CD4-positive, alpha-beta T cell treated with Interleukin-1 beta for 1 hour (primary cell): Measurements from ENCODE around the gene ITIH5.
"Not testable (repeated sequence)": the region's sequence is repeated elsewhere in the genome, so short reads cannot be mapped to it uniquely, and the experiment has no call there.

ENCODE experiments used
- DNase-seq, 2 donors: peaks; one replicate each; pipeline ENCODE4 v3.0.0-alpha.2; 2020 to 2022

The ITIH5 gene

DNA sequence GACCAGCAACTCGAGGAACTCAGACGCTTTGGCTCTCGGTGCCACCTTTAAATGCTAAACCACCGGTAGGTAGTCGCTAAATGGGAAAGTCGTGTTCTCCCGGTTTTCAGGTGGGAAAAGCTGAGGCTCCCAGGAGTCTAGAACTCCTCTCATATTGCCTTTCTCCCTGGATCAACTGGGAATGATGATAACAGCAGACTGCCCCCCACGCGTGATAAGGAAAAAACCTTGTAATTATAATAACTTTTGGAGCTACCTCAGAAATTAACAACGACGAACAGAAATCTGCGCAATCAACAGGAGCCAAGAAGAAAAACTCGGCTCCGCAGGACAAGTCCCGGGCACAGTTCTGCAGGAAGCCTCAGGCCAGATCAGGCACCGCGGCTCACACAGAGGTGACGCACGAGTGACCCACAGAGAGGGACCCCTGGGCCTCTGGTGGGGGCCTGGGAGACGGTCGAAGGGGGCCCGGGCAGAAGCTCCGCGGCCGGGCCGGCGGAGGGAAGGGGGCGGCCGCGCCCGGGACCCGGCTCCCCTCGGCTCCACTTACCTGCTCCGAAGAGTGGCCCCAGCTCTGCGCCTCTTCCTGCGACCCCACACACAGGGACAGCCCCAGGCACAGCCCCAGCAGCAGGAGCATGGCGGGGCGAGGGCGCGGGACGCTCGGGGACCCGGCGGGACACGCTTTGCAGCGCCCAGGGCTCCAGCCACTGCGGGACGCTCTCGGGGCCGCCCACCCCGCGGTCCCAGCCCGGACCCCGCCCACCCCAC lies at the start of gene ITIH5:
TSS of gene ITIH5 (minus strand) at position 714 of the 771 bp plus-strand sequence. CDS start at position 640, 74 bp downstream.
- no peak for DNase-seq

DNA sequence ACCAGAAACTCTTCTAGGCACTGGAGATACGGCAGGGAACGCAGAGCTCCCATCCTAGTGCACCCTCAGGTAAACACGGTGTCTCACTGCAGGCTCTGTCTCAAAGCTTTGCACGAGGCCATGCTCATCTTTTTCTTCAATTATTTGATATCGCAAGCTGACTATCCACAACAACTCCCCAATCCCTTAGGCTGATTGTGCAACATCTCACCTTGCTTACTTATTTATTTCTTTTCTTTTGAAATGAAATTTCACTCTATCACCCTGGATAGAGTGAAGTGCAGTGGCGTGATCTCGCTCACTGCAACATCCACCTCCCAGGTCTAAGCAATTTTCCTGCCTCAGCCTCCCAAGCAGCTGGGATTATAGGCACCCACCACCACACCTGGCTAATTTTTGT lies 48.7 kb upstream of the ITIH5 start:
- no peak for DNase-seq

DNA sequence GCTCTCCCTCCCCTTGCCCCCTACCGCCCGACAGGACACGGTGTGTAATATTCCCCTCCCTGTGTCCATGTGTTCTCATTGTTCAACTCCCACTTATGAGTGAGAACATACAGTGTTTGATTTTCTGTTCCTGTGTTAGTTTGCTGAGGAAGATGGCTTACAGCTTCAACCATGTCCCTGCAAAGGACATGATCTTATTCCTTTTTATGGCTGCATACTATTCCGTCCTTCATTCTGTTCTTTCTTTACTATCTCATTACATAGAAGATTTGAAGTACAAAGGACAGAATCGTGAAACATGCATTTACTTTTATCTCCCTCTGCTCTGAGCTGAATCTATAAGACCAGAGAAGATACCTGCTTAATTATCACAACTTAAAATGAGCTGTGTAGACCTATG lies 44.3 kb upstream of the ITIH5 start:
- DNase-seq = not testable (repeated sequence)

DNA sequence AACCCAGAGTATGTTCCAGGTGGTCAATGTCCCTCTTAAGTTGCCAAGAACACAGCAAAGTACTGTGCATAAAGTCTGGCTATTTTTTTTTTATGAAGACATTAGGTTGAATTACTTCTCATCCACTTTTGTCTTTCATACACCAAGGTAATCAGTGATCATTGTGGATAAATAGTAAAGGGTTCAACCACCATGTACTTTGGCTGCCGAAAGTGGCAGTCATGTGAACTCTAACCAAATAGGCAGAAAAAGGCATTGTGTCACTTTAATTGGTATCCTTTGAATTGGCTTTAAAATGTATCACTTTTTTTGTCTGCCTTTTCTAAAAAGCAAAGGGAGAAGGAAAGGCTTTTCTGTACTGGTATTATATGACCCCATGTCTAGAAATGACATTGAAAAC lies 43.7 kb upstream of the ITIH5 start:
- DNase-seq = no peak

DNA sequence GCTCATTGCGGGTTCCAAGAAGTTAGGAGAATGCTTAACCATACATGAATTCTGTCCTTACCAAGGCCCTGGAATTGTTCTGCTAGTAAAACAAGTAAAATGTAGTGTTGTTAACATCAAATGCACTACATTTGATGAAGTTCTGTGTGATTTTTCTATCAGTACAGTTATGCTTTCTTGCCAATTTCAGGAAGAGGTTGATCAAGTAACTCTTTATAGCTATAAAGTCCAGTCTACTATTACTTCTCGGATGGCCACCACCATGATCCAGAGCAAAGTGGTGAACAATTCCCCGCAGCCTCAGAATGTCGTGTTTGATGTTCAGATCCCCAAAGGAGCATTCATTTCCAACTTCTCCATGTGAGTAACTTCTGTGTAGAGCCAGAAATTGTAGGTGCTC lies 42.1 kb upstream of the ITIH5 start:
- no peak for DNase-seq

DNA sequence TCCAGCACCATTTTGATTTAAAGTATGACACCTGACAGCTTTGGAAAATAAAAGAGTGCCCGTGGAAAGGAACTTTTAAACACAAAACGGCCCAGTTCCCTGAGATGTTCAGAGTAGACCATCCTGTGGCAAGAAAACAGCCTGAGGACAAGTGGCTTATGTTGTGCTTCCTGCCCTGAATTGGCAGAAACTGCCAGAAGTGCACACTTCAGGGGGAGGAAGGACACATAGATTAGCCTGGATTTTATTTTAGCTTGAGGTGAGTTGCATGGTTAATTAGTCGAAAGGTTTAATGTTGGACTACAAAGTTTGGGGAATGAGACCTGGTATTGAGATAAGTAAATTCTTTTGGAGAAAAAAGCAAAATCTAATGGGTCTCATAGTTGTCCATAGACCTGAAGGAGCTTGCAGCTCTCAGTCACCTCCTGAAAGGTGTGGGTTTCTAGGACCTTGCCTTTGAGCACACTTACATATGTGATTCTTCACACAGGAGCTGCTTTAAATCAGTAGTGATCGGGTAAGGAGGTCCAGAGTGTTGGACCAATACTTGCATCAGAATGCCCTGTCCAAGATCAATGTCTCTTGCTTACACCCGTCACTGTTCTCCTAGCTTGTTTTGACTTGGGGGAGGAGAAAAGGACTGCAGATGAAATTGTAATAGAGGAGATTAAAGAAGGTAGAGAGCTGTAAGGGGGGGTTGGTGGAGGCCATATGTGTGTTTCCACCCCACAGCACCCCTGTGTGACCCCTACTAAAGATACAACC lies 41.3 kb upstream of the ITIH5 start:
- DNase-seq = no peak

DNA sequence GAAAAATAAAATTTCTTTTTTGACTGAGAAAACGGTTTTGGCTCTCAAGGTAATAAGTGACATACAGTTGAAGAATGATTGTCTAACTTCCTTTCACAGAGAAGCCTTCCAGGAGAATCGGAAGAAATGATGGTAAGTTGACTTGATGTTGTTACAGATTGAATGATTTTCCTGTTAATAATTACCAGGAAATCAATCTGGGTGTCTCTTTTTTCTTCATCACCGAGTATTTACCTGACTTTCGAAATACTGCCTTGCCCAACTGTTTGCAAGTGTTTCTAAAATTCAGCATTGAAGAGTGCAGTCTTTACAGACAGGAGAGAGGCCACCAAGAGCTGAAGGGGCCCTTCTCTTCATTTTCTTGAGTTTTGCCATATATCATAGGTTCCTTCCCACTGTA lies 40.3 kb upstream of the ITIH5 start:
- no peak for DNase-seq

DNA sequence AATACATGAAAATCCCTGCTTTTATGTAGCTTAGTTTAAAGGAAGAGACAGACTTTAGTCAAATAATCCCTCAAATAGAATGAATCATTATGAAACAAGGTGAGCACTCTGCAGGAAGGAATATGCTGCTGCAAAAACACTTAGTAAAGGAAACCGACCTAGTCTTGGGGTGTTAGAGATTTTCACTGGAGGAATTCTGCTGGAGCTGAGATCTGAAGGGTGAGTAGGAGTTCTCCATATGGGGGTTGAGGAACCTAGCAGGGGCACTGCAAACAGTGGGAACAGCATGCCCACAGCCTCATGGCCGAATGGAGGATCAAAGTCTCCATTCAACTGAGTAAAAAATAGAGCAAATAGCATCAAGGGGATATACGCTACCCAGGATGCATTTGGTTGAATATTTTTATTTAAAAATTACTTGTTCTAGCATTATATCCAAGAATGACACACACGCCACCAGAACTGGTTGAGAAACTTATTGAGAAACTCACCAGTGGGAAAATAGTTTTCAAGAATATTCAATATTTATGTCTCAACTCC lies 39.8 kb upstream of the ITIH5 start:
- DNase-seq = no peak

DNA sequence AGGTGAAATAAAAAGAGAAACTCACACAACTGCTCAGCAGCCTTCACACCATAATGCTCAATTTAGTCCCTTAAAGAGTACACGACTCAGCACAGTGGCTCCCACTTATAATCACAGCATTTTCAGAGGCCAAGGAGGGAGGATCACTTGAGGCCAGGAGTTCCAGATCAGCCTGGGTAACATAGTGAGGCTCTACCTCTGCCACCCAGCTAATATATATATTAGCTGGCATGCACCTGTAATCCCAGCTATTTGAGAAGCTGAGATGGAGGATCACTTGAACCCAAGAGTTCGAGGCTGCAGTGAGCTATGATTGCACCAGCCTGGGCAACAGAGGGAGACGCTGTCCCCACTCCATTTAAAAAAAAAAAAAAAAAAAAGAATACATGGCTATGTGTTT lies 38.6 kb upstream of the ITIH5 start:
- no peak for DNase-seq

DNA sequence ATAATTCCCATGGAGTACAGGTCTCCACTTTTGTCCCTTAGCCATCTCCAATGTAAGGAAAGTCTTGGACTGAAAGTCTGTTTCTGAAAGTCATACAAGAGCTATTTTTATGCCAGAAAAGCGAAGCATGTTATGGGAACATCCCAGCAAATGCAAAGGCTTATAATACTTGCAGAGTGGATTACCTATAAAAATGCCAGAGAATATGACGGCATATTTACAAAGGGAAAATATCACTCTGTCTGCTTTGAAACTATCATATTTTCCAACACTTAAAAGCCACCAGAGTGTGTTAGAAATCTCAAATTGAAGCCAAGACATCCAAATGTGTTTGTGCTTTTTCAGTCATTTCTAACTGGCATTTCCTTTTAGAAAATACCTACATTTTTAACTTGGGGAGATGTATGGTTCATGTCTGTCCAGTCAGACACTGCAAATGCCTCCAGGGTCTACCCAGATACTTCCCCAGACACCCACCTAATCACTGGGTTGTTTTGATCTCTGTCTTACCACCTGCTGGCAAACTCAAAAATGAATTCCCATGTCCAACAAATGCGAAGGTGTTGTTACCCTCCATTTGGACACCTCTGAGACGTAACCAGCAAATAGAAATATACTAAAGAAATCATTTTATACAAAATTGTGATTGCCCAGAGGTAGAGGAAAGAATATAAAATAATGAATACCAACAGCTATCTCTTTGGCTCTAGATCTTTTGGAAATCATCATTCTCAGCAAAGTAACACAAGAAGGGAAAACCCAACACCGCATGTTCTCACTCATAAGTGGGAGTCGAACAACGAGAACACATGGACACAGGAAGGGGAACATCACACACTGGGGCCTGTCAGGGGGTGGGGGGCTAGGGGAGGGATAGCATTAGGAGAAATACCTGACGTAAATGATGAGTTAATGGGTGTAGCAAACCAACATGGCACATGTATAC lies 37.6 kb upstream of the ITIH5 start:
- DNase-seq = no peak

DNA sequence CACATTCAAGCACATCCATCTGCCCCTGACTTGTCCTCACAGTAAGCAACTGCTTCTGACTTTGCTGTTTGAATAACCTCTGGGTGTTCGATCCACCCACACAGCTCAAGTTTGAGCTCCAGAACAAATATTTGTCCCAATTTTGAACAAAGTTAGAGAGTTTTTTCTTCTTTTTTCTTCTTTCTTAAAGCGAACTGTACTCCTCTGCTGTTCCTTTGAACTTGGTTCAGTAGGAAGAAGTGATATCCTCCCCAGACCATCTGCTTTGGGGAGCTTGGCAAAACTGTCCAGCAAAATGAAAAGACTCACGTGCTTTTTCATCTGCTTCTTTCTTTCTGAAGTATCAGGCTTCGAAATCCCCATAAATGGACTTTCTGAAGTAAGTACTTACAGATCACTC lies 36.4 kb upstream of the ITIH5 start, which contains the start of gene ITIH2:
TSS of gene ITIH2 (plus strand) at position 177 of the 400 bp plus-strand sequence. CDS start at position 296, 119 bp downstream.
- no peak for DNase-seq

DNA sequence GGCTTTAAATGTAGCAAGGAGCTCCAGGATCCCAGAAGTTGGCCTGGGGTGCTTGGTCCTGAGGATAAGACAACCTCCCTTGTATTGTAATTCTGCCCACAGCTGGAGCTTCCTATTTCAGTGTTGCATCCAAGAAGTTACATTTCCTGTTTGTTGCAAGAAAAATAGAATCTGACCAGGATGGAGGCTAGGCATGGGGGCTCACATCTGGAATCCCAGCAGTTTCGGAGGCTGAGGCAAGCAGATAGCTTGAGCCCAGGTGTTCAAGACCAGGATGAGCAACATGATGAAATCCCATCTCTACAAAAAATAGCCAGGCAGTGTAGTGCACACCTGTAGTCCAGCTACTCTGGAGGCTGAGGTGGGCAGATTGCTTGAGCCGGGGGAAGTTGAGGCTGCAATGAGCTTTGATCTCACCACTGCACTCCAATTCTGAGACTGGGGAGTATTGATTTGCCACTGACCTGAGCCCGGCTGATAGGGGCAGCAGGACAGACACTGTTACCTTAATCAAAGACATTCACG lies 35.6 kb upstream of the ITIH5 start:
- DNase-seq = no peak

DNA sequence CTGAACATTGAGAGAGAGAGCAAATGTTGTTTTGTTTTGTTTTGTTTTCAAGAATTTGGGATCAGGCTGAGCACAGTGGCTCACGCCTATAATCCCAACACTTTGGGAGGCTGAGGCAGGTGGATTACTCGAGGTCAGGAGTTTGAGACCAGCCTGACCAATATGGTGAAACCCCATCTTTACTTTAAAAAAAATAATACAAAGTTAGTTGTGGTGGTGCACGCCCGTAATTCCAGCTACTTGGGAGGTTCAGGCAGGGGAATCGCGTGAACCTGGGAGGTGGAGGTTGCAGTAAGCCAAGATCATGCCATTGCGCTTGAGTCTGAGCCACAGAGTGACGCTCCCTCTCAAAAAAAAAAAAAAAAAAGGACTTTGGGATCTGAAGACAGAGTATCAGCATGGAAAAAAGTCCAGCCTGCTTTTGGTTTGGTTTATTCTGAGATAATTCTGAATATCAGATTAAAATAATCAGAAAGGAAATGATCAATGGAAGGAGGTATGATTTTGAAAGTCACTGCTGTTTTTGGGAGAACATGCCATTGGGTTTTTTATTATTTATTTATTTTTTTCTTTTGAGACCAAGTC lies 34.5 kb upstream of the ITIH5 start:
- DNase-seq = no peak

DNA sequence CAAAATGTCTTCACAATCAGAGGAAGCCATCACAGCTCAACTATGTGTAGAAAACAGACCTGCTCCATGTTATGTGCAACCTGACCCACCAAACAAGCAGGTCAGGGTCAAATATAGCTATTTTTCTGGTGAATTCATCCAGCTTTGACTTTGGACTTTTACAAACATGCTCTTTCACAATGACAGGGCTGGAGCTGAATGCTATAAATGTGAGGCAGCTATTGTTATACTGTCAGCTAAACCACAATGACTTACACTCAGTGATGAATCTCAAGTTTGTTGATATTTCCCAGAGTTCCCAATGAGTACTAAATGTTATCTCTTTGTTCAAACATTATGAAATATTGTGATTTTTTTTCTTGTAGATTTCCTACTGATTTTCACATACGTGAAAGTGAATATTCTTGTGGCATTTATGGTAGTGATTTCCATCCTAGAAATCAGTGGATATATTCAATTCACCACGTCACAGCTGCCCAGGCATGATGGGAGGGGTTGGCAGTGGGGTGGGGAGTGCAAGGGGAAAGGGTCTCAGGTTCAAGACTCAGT lies 33.9 kb upstream of the ITIH5 start:
- no peak for DNase-seq

DNA sequence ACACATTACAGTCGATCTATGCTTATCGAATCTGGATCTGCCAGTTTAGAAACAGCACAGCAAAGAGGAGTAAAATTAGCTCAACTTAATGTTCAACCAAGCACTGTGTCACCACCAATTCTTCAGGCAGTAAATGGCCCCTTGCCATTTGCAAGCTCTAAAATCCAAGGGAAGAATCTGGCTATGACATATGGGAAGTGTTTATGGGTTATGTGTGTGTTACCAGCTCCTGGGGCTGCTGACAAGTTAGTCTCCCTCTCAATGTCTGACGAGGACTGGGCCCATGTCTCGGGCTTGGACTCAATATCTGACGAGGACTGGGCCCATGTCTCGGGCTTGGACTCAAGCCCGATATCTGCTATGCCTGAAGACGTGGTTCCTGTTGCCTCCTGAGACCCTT lies 30.7 kb upstream of the ITIH5 start:
- no peak for DNase-seq

DNA sequence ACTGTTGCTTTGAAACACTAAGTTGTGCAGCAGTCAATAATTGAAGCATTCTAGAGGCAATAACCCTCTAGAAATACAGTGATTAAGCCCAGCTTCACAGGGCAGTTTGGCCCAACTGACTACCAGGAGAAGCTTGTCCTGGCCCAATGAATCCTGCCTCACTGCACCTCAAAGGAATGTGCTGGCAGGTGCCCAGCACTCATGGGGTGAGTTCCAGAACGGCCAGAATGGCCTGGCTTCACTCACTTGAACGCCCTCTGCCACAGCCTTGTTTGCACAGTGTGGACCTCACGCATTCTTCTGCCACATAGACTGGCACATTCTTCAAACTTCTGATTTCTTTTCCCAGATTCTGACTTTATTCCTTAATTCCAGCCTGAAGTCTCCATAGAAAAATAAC lies 29.8 kb upstream of the ITIH5 start:
- no peak for DNase-seq

DNA sequence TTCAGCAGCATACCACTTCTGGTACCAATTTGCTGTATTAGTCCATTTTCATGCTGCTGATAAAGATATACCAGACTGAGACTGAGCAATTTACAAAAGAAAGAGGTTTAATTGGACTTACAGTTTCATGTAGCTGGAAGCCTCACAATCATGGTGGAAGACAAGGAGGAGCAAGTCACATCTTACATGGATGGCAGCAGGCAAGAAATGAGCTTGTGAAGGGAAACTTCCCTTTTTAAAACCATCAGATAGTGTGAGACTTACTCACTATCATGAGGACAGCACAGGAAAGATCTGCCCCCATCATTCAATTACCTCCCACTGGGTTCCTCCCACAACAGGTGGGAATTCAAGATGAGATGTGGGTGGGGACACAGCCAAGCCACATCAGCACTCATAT lies 26.4 kb upstream of the ITIH5 start:
- DNase-seq = not testable (repeated sequence)

DNA sequence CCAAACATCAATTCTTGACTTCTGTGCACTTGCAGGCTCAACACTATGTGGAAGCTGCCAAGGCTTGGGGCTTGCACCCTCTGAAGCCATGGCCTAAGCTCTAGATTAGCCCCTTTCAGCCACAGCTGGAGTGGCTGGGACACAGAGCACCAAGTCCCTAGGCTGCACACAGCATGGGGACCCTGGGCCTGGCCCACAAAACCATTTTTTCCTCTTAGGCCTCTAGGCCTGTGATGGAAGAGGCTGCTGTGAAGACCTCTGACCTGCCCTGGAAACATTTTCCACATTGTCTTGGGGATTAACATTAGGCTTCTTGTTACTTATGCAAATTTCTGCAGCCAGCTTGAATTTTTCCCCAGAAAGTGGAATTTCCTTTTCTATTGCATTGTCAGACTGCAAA lies 25.6 kb upstream of the ITIH5 start:
- DNase-seq = not testable (repeated sequence)

DNA sequence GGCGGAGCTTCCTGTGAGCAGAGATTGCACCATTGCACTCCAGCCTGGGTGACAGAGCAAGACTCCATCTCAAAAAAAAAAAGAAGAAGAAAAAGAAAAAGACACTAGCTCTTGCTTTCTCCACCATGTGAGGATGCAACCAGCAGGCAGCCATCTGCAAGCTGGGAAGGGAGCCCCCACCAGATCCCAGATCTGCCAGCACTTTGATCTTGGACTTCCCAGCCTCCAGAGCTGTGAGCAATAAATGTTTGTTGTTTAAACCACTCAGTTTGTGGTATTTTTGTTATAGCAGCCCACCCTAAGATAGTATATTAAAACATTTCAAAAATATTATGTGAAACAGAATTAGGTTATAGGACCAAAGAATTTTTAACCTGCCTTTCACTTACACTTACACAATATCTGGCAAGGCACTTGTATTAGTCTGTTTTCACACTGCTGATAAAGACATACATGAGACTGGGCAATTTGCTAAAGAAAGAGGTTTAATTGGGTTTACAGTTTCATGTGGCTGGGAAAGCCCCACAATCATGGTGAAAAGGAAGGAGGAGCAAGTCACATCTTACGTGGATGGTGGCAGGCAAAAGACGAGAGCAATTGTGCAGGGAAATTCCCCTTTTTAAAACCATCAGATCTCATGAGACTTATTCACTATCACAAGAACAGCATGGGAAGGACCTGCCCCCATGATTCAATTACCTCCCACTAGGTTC lies 24.3 kb upstream of the ITIH5 start:
- not testable (repeated sequence) for DNase-seq

DNA sequence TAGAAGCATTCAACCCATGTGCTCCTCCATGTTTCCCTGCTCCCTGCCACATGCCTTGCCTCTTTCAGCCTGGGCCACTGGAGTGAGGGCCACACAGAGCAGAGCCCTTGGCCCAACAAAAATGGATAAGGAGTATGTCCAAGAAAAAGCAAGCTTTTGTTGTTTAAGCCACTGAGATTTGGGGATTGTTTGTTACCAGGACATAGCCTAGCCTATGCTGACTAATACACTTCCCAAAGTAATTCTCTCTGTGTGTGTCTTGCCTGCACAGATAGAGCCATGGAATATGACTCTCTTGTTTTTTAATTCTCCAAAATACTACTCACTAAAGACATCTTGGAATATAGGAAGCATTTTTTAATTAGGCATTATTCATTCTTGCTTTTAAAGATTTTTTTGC lies 22.8 kb upstream of the ITIH5 start:
- DNase-seq = no peak
